Smooth muscle cell of the brain vasculature (primary cell): ENCODE measurements around the gene LRP10.
A peak's percentile ranks its signal among the peaks of the same experiment; 100 is the strongest.

Source experiments
- DNase-seq: peaks from one replicate; pipeline ENCODE4 v3.0.0-alpha.2; 2012; ENCODE audit warnings: low read depth, low spot score

The LRP10 gene

GRCh38 chr14:22865424-22866405 is 5.8 kb upstream of the LRP10 start:
- DNase-seq: no peak

GRCh38 chr14:22866874-22867273 is 4.7 kb upstream of the LRP10 start:
- no peak for DNase-seq

- no peak for DNase-seq
Observed at GRCh38 chr14:22870811-22871223, 723 bp upstream of the LRP10 start.

GRCh38 chr14:22872033-22872832 is 693 bp downstream of the LRP10 start:
- peak; percentile 73 for DNase-seq

- DNase-seq: no peak
Observed at GRCh38 chr14:22872833-22873520, 1.4 kb downstream of the LRP10 start.

GRCh38 chr14:22875003-22875747 is 3.6 kb downstream of the LRP10 start:
- DNase-seq: no peak

GRCh38 chr14:22875748-22876319 is 4.3 kb downstream of the LRP10 start:
- no peak for DNase-seq

- DNase-seq: no peak
Observed at GRCh38 chr14:22877000-22877501, 5.5 kb downstream of the LRP10 start.

GRCh38 chr14:22878271-22879246 is 7.0 kb downstream of the LRP10 start:
- DNase-seq: no peak

- DNase-seq: no peak
Observed at GRCh38 chr14:22882064-22882463, 10.5 kb downstream of the LRP10 start.

- no peak for DNase-seq
Observed at GRCh38 chr14:22882529-22883172, 11.1 kb downstream of the LRP10 start.

- no peak for DNase-seq
Observed at GRCh38 chr14:22883173-22883976, 11.8 kb downstream of the LRP10 start, which contains the start of gene REM2. REM2 (plus strand) TSS chr14:22883222; CDS start chr14:22883288, 66 bp downstream.

- no peak for DNase-seq
Observed at GRCh38 chr14:22884076-22884737, 12.7 kb downstream of the LRP10 start.

- no peak for DNase-seq
Observed at GRCh38 chr14:22884738-22885523, 13.4 kb downstream of the LRP10 start.

GRCh38 chr14:22885975-22886374 is 14.4 kb downstream of the LRP10 start:
- no peak for DNase-seq

GRCh38 chr14:22886500-22887259 is 15.1 kb downstream of the LRP10 start:
- DNase-seq: no peak
